Brain microvascular endothelial cell (primary cell): ENCODE measurements around the gene RNFT2.
A peak's percentile ranks its signal among the peaks of the same experiment; 100 is the strongest.

Experiments used
- DNase-seq: peaks from one replicate; pipeline ENCODE4 v3.0.0-alpha.2; 2020
- H3K27ac ChIP-seq: fragments of 250-450 bp; sonication (Bioruptor Pico); 2 replicates; pipeline ENCODE4 v1.5.1; 2020; ENCODE audit warnings: mild to moderate bottlenecking, moderate library complexity
- H3K27me3 ChIP-seq: fragments of 250-450 bp; sonication (Bioruptor Pico); replicated peaks from 2 replicates; pipeline ENCODE4 v1.5.1; 2020; ENCODE audit warnings: mild to moderate bottlenecking
- H3K36me3 ChIP-seq: fragments of 250-450 bp; sonication (Bioruptor Pico); replicated peaks from 2 replicates; pipeline ENCODE4 v1.5.1; 2020; ENCODE audit warnings: mild to moderate bottlenecking
- H3K4me3 ChIP-seq: 2 replicates; pipeline ENCODE4 v1.5.1; 2011; ENCODE audit warnings: low read depth, mild to moderate bottlenecking, control low read depth, low read length, moderate library complexity
- in situ Hi-C: cut with HindIII; loops from 2 replicates; pipeline ENCODE4 v1.10.0; 2017; ENCODE audit warnings: low sequenced_read_pairs, low pct_ligation_motif_present
- TF ChIP-seq, protein P1 (sequence below): IDR thresholded peaks from 2 replicates; pipeline ENCODE4 v1.5.1; 2011; ENCODE audit warnings: low read depth, mild to moderate bottlenecking, moderate library complexity, low read length, control low read depth, inconsistent platforms; ENCODE audit errors: missing control alignments

Gene RNFT2

DNA sequence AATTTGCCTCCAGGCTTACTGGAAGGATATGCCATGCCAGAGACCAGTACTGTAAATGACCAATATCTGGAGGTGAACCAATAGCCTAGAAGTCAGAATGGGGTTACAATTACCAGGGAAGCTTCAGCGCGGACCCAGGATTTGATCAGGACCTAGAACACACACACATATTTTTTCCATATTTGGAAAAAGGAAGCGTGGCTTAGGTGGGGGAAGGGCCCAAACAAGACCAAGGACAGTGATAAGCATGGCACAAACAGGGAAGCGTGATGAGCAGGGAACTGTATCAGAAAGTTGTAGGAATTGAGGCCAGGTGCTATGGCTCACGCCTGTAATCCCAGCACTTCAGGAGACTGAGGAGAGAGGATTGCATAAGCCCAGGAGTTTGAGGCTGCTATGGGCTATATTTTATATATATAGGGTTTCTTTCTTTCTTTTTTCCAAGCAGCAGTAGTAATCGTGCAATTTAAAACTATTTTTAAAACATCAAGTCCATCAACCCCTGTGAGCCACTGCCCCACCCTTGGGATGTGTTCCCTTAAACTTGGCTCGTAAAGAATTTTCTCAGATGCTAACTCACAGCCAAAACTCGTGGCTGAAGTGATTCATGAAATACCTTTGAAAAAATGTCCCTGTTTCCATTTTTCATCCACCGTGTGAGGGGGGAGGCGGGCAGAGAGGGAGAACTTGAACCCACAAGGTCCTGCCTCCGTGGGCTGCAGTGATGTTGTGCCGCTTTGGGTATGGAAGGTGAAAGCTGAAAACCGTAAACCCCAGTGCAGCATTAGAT is 126.5 kb downstream of the RNFT2 start:
- in situ Hi-C loops = no loop called here
- TF ChIP-seq, protein P1, sequence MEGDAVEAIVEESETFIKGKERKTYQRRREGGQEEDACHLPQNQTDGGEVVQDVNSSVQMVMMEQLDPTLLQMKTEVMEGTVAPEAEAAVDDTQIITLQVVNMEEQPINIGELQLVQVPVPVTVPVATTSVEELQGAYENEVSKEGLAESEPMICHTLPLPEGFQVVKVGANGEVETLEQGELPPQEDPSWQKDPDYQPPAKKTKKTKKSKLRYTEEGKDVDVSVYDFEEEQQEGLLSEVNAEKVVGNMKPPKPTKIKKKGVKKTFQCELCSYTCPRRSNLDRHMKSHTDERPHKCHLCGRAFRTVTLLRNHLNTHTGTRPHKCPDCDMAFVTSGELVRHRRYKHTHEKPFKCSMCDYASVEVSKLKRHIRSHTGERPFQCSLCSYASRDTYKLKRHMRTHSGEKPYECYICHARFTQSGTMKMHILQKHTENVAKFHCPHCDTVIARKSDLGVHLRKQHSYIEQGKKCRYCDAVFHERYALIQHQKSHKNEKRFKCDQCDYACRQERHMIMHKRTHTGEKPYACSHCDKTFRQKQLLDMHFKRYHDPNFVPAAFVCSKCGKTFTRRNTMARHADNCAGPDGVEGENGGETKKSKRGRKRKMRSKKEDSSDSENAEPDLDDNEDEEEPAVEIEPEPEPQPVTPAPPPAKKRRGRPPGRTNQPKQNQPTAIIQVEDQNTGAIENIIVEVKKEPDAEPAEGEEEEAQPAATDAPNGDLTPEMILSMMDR = no peak
- Histone ChIP-seq H3K4me3 (no peak overlapping the region), H3K27ac (peak overlapping the region; percentile 49), H3K36me3 (no peaks in the 10 kb centered on the region), H3K27me3 (no peaks in the 10 kb centered on the region)
- peak; percentile 65 for DNase-seq

DNA sequence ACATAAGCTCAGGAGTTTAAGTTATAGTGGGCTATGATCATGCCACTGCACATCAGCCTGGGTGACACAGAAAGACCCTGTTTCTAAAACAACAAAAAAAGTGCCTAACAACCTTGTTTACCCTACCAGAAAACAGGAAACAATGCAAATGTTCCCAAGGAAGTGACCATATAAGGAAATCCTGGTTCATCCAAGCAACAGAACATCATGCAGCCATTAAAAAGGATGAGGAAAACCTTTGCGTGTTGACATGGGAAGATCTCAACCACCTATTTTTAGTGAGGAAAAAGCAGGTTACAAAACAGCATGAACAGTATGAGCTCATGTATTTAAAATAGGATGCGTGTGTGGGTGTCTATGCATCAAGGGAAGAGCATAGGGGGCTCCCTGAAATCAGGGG is 129.4 kb downstream of the RNFT2 start:
- H3K27ac ChIP-seq = no peak overlapping the region
- H3K4me3 ChIP-seq = no peak overlapping the region
- no peaks in the 10 kb centered on the region for H3K36me3 ChIP-seq
- H3K27me3 ChIP-seq = no peaks in the 10 kb centered on the region
- no peak for DNase-seq
- TF ChIP-seq, protein P1 = no peak
- in situ Hi-C loops = no loop called here

DNA sequence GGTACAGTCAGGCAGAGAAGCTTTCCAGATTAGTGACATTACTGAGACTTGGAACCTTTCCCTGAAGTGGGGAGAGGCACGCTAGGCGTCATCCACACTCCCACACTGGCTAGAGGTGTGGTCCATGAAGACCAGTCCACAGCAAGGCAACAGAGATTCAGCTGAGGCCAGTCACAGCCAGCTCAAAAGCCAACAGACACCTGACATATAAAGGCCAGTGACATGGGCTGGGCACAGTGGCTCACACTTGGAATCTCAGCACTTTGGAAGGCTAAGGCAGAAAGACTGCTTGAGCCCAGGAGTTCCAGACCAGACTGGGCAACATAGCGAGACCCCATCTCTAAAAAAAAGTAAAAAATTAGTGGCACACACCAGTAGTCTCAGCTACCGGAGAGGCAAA is 132.2 kb downstream of the RNFT2 start:
- H3K4me3 ChIP-seq = no peak overlapping the region
- TF ChIP-seq, protein P1 = no peak
- no peak overlapping the region for H3K27ac ChIP-seq
- H3K27me3 ChIP-seq = no peaks in the 10 kb centered on the region
- H3K36me3 ChIP-seq = no peaks in the 10 kb centered on the region
- no peak for DNase-seq
- in situ Hi-C loops = no loop called here

DNA sequence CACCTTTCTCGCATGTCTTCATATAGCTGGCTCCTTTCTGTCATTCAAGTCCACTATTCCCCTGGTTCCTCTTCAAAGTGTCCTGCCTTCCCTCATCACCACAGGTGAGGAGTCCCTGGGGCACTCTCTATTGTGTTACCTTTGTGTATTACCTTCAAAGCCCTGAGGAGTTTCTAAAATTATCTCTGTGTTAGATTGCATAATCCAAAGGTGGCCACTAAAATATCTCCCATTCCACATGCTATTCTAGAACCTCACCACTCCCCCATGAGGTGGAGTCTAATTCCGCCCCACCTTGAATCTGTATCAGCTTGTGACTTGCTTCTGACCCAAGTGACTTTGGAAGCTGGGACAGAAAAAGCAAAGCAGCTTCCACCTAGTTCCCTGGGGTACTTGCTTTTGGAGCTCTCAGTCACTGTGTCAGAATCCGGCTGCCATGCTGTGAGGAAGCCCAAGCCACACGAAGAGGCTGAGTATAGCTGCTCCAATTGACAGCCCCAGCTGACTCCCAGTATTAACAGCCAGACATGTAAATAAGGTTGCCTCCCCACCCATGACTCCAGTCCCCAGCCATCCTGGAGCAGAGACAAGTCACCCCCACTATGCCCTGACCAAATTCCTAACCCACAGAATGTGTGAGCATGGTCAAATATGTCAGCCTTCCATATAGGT is 136.3 kb downstream of the RNFT2 start:
- Histone ChIP-seq H3K36me3 (no peaks in the 10 kb centered on the region), H3K4me3 (no peak overlapping the region), H3K27ac (no peak overlapping the region), H3K27me3 (peaks cover 27% of the 10 kb centered on the region)
- TF ChIP-seq, protein P1 = no peak
- no peak for DNase-seq
- in situ Hi-C loops = no loop called here

DNA sequence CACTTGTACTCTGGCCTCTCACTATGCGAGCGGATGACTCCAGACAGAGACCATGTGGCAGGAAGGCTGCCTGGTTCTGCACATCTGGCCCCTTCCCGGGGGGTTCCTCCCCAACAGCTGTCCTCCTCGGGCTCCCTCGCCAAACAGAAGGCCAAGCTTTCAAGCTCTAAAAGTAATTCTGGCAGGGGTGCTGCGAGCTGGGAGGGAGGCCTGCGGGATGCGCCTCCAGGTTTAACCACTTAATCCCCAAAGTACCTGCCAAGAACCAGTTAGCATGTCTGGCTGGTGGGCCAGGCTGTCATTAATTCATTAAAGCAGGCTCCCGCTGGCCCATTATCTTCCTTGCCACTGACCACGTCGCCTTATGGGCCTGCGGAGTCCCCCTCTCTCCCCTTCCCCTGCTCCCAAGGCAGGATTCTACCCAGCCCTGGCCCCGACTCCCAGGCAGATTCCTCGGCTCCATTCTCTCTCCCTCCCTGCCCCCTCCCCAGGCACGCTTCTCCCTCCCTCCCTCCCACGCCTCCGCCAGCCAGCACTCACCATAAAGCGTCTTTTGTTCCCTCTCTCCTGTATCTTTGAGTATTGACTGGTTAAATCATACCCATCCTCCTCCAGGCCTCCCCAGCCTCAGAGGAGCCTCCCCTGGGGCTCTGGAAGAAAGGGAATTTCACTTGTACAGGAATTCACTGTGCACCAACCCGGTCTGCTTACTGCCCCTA is 138.2 kb downstream of the RNFT2 start:
- in situ Hi-C loops = no loop called here
- TF ChIP-seq, protein P1 = no peak
- DNase-seq = no peak
- no peak overlapping the region for H3K27ac ChIP-seq
- H3K4me3 ChIP-seq = no peak overlapping the region
- peaks cover 41% of the 10 kb centered on the region for H3K27me3 ChIP-seq
- no peaks in the 10 kb centered on the region for H3K36me3 ChIP-seq
